Mononuclear cell (primary cell): ENCODE measurements around the gene EIF2B2. TPM values are rescaled to one million over a fixed set of nuclear protein-coding genes. Genes with fewer than 3 reads are reported as not detected.

Experiments
- H3K27me3 ChIP-seq: 2 replicates; pipeline ENCODE4 v1.6.0; 2011; ENCODE audit warnings: low read length, control low read depth; ENCODE audit not compliant: insufficient read depth
- H3K4me1 ChIP-seq: 2 replicates; pipeline ENCODE4 v1.5.1; 2011; ENCODE audit warnings: mild to moderate bottlenecking, low read length, control low read depth; ENCODE audit not compliant: insufficient read depth
- H3K4me3 ChIP-seq: 2 replicates; pipeline ENCODE4 v1.5.1; 2011; ENCODE audit warnings: mild to moderate bottlenecking, low read length, moderate library complexity
- H3K9me3 ChIP-seq: 2 replicates; pipeline ENCODE4 v1.5.1; 2011; ENCODE audit warnings: low read depth, mild to moderate bottlenecking, control low read depth, low read length
- total RNA-seq: library from RNA; depleted of rRNA; stranded (reverse); fragments of >200 nt; gene quantifications from one replicate; pipeline ENCODE4 v1.2.3, GENCODE V29; 2012

Gene EIF2B2
- total RNA-seq, 1 donor = 17.3 TPM

GRCh38 chr14:74963705-74964271 is 38.9 kb upstream of the EIF2B2 start:
- H3K4me1 ChIP-seq = peaks cover 20% of the 10 kb centered on the region
- no peak overlapping the region for H3K4me3 ChIP-seq
- no peaks in the 10 kb centered on the region for H3K9me3 ChIP-seq
- H3K27me3 ChIP-seq = no peaks in the 10 kb centered on the region

GRCh38 chr14:74964787-74965485 is 37.8 kb upstream of the EIF2B2 start:
- Histone ChIP-seq H3K27me3 (no peaks in the 10 kb centered on the region), H3K9me3 (no peaks in the 10 kb centered on the region), H3K4me1 (peaks cover 20% of the 10 kb centered on the region), H3K4me3 (no peak overlapping the region)

GRCh38 chr14:74965486-74966153 is 37.1 kb upstream of the EIF2B2 start:
- H3K9me3 ChIP-seq = no peaks in the 10 kb centered on the region
- no peaks in the 10 kb centered on the region for H3K27me3 ChIP-seq
- H3K4me3 ChIP-seq = no peak overlapping the region
- peaks cover 20% of the 10 kb centered on the region for H3K4me1 ChIP-seq

GRCh38 chr14:74968811-74969210 is 33.9 kb upstream of the EIF2B2 start:
- H3K4me3 ChIP-seq = no peak overlapping the region
- no peaks in the 10 kb centered on the region for H3K27me3 ChIP-seq
- H3K4me1 ChIP-seq = peaks cover 7% of the 10 kb centered on the region
- no peaks in the 10 kb centered on the region for H3K9me3 ChIP-seq

- H3K4me3 ChIP-seq = no peak overlapping the region
- H3K4me1 ChIP-seq = peaks cover 8% of the 10 kb centered on the region
- H3K9me3 ChIP-seq = no peaks in the 10 kb centered on the region
- no peaks in the 10 kb centered on the region for H3K27me3 ChIP-seq
Observed at GRCh38 chr14:74973003-74973653, 29.6 kb upstream of the EIF2B2 start.

GRCh38 chr14:74973905-74974363 is 28.8 kb upstream of the EIF2B2 start:
- no peak overlapping the region for H3K4me3 ChIP-seq
- no peaks in the 10 kb centered on the region for H3K9me3 ChIP-seq
- no peaks in the 10 kb centered on the region for H3K27me3 ChIP-seq
- H3K4me1 ChIP-seq = peaks cover 8% of the 10 kb centered on the region

DNA sequence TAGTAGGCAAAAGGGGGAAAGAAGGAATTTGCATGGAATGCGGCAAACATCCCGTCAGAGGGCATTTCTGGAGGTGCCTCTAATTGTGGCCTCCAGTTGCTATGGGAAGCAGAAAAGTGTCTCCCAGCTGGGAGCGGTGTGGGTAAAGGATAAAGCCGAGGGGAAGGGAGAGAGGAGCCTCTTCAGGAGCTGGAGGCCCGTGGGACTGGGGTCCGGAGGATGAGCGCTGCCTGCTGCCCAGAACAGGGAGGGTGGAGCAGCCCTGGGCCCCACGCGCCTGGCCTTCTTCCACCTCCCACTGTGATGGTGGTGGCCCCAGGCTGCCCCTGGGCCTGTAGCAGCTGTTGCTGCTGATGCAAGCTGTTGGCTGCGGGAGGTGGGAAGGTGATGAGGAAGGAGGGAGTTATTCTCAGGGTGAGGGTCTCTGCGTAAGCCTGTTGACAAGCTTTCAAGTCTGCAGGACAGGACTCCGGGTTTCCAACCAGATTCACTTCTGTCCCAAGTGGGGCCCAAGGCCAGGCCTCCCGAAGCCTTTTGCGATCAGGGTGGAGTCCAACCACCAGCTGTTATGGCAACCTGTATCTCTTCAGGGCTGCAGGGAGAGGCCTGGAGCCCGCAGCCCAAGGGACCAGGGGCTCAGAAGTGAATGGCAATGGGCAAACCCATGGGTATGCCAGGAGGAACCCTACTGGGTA is 28.2 kb upstream of the EIF2B2 start:
- Histone ChIP-seq H3K4me3 (no peak overlapping the region), H3K9me3 (no peaks in the 10 kb centered on the region), H3K4me1 (peaks cover 8% of the 10 kb centered on the region), H3K27me3 (no peaks in the 10 kb centered on the region)

DNA sequence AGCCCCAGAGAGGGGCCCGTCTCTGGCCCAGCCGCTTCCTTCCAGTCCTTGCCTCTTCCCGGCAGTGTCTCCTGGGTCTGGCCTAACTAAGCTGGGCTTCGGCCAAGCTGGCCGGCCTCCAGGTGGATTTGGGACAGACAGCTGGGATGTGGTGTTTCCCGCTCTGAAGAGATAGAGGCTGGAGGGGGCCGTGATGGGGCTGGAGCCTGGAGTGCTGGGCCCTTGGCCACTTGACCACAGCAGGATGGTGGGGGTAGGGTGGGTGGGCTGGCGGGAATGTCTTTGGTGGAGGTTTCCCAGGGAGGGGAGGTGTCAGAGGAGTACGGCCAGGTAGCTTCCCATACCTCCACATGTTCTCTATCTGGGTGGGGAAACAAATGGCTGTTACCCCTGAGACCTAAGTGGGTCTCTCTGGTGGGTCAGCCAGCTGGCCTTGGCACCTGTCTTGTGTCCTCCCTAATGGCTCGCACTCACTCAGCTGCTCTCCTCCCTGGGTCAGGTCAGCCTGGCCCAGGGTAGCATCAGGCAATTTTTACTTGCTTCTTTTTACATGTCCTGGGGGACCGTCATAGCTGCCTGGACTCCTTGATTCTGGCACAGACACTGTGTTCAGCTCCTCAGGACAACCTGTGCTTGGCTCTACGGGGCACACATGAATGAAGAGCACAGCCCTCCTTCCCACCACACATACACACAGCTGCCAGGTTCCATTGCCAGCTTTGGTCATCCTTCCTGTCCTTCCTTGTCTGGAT is 27.5 kb upstream of the EIF2B2 start:
- no peak overlapping the region for H3K4me3 ChIP-seq
- no peaks in the 10 kb centered on the region for H3K9me3 ChIP-seq
- H3K4me1 ChIP-seq = peaks cover 8% of the 10 kb centered on the region
- no peaks in the 10 kb centered on the region for H3K27me3 ChIP-seq

GRCh38 chr14:74976264-74977113 is 26.2 kb upstream of the EIF2B2 start:
- H3K27me3 ChIP-seq = no peaks in the 10 kb centered on the region
- H3K4me3 ChIP-seq = no peak overlapping the region
- peaks cover 8% of the 10 kb centered on the region for H3K4me1 ChIP-seq
- no peaks in the 10 kb centered on the region for H3K9me3 ChIP-seq

GRCh38 chr14:74977164-74977900 is 25.4 kb upstream of the EIF2B2 start:
- H3K4me3 ChIP-seq = no peak overlapping the region
- H3K9me3 ChIP-seq = no peaks in the 10 kb centered on the region

GRCh38 chr14:74977901-74978385 is 24.8 kb upstream of the EIF2B2 start:
- peaks cover 8% of the 10 kb centered on the region for H3K4me1 ChIP-seq
- no peak overlapping the region for H3K4me3 ChIP-seq
- no peaks in the 10 kb centered on the region for H3K9me3 ChIP-seq
- H3K27me3 ChIP-seq = no peaks in the 10 kb centered on the region

More at GRCh38 chr14:74977164-74977900, 25.4 kb upstream of the EIF2B2 start:
- no peaks in the 10 kb centered on the region for H3K27me3 ChIP-seq
- peaks cover 8% of the 10 kb centered on the region for H3K4me1 ChIP-seq

DNA sequence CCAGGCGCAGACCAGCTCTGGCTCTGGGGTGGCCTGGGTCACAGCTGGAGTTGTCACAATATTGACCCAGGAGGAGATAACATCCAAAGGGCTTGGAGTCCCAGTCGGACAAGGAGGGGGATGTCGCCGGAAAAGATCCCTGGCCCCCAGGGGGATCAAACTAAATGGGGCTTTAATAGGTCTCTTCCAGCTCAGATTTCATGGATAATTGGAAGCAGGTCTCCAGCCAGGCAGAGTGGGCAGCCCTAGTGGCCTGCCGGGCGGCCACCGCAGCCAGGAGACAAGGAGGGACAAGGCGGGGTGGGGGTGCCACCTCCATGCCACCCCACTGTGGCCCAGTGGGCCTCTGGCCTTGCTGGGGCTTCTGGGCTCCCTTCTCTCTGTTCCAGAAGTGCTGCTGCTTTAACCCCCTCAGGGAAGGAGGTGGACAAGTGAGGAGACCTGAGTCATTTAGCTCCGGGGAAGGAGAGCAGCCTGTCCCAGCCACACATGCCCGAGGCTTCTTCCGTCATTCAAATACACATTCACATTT is 24.2 kb upstream of the EIF2B2 start:
- no peaks in the 10 kb centered on the region for H3K9me3 ChIP-seq
- peaks cover 4% of the 10 kb centered on the region for H3K4me1 ChIP-seq
- no peaks in the 10 kb centered on the region for H3K27me3 ChIP-seq
- H3K4me3 ChIP-seq = no peak overlapping the region

DNA sequence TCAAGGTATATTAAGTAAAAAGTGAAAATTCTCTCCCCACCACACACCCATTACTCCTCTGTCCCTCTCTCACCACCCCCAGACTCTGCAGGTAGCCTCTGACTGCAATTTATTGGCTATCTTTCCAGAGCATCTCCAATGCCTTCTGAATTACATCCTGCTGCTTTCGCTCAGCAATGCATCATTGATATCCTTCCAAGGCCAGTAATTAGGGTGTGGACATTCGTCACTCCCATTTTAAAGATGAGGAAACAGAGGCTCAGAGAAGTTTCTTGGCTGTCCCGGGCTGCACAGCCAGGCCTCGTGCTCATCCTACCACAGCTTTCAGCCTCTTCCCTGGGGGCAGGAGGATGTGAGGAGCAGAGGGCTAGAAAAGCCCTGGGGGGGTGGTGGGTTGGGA is 23.7 kb upstream of the EIF2B2 start:
- no peaks in the 10 kb centered on the region for H3K4me1 ChIP-seq
- no peaks in the 10 kb centered on the region for H3K27me3 ChIP-seq
- no peaks in the 10 kb centered on the region for H3K9me3 ChIP-seq
- H3K4me3 ChIP-seq = no peak overlapping the region
